ENCODE measurements around the gene HSPBP1.

DNA sequence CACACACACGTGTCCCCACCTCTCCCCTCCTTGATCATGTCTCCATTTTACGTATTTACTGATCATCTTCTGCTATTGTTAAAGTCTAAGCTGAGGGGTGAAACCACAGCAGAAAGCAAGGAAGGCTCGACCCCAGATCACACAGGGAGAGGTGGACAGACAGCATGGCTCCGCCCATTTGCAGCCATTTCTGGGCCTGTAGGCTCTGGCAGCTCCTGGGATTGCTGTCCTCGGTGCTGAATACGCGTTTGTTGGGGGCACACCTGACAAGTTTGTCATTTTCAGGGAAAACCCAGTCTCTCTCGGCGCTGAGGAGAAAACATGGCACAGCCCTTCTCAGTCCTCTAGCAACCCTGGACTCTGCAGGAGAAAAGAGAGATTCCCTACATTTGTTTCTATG, 59.4 kb downstream of the HSPBP1 start:
- TF ChIP-seq EP300 (IDR thresholded peaks at IDR 0.05), result no peak
- TF ChIP-seq, protein P1, sequence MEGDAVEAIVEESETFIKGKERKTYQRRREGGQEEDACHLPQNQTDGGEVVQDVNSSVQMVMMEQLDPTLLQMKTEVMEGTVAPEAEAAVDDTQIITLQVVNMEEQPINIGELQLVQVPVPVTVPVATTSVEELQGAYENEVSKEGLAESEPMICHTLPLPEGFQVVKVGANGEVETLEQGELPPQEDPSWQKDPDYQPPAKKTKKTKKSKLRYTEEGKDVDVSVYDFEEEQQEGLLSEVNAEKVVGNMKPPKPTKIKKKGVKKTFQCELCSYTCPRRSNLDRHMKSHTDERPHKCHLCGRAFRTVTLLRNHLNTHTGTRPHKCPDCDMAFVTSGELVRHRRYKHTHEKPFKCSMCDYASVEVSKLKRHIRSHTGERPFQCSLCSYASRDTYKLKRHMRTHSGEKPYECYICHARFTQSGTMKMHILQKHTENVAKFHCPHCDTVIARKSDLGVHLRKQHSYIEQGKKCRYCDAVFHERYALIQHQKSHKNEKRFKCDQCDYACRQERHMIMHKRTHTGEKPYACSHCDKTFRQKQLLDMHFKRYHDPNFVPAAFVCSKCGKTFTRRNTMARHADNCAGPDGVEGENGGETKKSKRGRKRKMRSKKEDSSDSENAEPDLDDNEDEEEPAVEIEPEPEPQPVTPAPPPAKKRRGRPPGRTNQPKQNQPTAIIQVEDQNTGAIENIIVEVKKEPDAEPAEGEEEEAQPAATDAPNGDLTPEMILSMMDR (IDR thresholded peaks at IDR 0.05), result no peak
